Fibroblast of upper back skin (primary cell): ENCODE results near the gene QPCTL.
"Not testable (repeated sequence)": the region's sequence is repeated elsewhere in the genome, so short reads cannot be mapped to it uniquely, and the experiment has no call there.

ENCODE experiments used
- DNase-seq: peaks from one replicate; pipeline ENCODE4 v3.0.0-alpha.2; 2013

The QPCTL gene

DNA sequence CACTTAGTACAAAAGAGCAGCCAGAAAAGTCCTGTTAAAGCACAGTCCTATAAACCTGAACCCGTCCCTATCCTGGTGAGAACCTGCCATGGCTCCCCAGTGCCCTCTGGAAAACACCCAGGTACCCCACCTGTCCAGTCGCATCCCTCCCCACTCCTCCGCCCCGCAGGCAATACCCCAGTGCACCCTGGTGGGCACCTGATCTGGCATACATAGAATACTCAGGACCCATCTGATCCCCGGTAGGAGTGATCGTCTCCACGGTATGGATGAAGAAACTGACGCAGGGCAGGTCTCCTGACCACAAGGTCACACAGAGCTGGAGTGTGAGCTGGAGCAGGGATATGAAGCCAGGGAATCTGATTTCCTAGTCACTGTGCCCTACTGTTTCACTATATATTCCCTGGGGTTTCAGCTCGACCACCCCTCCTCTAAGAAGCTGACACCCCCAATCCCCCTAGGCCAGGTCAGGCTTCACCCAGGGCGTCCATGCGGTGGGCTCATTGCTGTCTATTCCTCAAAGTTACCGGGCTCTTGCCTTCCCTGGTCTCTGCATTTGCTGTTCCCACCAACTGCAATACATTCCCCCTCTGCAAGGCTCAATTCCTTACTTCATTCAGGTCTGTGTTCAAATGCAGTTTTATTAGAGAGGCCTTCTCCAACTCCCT lies 25.7 kb downstream of the QPCTL start:
- no peak for DNase-seq

DNA sequence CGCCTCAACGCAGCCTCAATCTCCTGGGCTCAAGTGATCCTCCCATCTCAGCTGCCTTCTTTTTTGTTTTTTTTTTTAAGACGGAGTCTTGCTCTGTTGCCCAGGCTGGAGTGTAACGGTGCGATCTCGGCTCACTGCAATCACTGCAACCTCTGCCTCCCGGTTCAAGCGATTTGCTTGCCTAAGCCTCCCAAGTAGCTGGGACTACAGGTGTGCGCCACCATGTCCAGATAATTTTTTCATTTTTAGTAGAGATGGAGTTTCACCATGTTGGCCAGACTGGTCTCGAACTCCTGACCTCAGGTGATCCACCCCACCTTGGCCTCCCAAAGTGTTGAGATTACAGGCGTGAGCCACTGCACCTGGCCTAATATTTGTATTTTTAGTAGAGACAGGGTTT lies 27.6 kb downstream of the QPCTL start:
- not testable (repeated sequence) for DNase-seq

DNA sequence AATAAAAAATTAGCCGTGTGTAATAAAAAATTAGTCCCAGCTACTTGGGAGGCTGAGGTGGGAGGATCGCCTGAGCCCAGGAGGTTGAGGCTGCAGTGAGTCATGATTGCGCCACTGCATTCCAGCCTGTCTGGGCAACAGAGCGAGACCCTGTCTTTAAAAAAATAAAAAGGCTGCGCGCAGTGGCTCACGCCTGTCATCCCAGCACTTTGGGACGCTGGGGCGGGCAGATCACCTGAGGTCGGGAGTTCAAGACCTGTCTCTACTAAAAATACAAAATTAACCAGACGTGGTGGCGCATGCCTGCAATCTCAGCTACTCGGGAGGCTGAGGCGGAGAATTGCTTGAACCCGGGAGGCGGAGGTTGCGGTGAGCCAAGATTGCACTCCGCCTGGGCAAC lies 36.2 kb downstream of the QPCTL start:
- DNase-seq = not testable (repeated sequence)

DNA sequence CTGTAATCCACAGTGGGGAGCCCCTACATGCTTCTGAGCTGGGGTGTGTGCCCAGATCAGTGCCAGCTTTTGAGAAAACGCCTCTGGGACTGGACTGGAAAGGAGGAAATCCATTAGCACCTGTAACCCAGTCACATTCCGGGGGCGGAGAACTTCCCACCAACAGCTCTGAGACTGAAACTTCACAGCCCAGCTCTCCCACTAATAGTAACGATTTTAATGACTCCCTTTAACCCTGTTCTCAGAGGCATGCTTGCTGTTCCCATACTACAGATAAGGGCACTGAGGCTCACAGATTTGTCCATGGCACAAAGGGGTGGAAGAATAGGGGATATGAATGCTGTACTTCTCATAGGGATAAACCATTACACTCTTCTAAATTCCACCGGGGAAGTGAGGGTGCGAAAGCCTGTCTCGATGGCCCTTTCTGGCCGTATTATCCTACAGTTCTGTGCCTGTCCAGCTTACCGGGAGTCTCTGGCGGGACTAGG lies 37.4 kb downstream of the QPCTL start:
- DNase-seq = no peak

DNA sequence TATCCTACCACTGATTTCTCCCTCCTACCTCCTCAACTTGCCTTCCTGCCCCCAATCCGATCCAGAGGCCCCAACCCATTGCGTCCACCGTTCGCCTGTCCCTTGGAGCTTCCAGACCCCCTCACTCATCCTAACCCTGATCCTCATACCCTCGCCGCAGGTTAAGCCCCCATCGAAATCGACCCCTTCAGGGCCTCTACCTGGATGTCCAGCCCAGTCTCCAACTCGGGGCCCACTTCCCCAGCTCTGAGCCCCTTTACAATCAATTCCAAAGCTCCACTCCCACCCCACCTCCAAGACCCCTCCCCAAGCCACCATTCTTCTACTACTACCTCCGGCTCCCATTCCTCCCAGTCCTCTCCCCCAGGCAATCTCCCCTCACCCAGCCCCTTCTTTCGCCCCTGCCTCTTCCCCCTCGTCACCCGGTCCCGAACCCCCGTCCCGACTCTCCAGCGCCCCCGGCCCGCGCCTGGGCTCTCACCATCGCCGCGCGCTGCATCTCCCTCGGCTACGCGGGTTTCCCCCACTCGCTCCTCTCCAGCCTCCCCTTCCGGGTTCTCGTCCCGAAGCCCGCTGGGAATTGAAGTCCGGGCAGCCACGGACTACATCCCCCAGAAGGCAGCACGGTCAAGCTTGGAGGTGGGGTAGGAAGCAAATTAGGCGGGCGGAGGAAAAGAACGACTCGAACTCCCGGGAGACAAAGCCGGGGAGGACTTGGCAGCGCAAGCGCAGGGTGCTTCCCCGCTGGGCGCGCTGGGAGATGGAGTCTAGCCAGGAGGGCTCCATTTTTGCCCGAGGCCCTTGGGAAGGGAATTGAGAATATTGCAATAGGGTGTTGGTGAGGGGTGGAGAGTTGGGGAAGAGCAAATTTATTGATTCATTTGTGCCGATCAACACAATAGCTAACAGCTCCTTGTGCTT lies 38.2 kb downstream of the QPCTL start, which contains the start of gene FBXO46:
TSS of gene FBXO46 (minus strand) at position 529 of the 921 bp plus-strand sequence. CDS start 17,401 bp downstream, outside the sequence.
- peak; percentile 99 for DNase-seq

DNA sequence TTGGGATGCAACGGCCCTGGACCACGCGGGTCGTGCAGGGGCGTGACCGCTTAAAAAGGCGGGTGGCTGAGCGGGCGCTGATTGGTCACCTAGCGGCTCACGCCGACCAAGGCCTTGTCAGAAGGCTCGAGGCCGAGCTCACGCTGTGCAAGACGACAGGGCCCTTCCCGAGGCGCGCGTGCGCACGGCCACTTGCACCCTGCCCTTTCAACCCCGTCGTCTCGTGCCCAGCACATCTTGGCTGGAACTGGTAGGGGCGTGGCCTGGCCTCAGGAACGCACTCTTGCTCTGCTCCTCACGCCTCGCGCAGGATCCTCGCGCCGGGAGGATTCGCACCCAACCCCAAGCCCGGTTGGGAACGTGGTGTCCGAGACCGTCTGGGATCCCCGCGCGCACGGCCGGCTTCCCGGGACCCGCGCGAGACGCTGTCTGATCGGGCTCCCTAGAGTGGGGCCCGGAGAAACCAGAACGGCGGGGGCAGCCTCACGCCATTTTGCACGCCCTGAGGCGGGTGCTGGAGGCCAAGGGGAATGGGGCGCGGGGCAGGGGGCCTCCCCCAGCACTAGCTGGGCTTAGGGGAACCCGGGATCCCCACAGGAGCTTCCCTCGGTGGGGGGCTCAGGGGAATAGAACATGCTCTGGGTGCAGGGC lies 40.8 kb downstream of the QPCTL start, which contains the start of gene MEIOSIN:
TSS of gene MEIOSIN (plus strand) at position 280 of the 651 bp plus-strand sequence. CDS start 1,938 bp downstream, outside the sequence.
- no peak for DNase-seq

DNA sequence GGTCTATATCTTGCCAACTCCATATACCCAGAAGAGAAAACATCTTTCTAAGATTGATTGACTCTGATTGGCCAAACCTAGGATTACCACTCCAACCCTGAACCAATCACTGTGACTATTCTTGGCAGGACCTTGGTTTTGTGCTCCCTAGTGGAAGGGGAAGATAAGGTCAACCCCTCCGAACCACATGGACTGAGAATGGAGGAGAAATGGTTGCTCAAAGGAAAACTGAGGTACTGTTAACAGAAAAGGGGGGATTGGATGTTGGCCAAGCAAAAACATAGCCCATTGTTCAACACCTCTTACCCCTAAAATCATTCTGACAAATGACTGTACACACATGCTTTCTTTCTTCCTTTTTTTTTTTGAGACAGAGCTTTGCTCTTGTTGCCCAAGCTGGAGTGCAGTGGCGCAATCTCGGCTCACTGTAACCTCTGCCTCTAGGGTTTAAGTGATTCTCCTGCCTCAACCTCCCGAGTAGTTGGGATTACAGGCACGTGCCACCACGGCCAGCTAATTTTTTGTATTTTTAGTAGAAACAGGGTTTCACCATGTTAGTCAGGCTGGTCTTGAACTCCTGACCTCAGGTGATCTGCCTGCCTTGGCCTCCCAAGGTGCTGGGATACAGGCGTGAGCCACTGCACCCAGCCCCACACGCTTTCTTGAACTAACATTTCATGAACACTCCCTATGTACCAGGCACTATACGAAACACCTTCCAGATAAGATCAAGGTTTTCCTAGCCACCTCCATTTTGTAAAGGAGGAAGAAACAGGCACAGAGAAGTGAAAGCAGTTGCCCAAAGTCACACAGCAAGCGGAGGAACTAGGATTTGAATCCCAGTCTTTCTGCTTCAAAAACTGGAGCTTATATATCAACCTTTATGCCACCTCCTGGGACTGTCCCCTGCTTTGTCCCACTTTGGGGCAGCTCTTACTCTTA lies 47.3 kb downstream of the QPCTL start:
- no peak for DNase-seq

DNA sequence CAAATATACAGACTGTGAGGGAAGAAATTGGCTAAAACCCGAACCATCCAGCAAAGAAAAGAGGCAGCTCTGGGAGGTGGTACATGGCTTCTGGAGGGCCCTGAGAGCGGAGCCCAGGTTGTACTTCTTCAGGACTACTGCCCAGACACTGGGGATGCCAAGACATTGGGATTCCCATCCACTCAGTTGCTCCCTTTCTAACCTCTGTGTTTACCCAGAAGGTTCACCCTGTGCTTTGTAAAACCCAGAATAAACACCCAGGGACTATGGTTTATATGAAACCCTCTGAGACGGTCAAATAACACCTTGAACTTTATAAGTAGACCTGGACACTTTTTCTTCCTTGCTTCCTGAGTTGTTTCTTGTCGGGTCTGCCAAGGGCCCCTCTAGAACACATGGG lies 50.5 kb downstream of the QPCTL start:
- DNase-seq = no peak

DNA sequence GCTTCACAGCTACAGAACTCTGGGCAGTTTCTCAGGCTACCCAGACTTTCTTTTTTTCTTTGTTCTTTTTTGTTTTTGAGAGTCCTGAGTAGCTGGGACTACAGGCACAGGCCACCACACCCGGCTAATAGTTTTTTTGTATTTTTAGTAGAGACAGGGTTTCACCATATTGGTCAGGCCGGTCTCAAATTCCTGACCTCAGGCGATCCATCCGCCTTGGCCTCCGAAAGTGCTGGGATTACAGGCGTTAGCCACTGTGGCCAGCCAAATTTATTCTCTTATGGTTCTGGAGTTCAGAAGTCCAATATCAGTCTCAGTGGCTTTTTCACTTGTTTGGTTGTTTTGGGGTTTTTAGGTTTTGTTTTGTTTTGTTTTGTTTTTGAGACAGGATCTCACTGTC lies 53.1 kb downstream of the QPCTL start:
- DNase-seq = no peak

DNA sequence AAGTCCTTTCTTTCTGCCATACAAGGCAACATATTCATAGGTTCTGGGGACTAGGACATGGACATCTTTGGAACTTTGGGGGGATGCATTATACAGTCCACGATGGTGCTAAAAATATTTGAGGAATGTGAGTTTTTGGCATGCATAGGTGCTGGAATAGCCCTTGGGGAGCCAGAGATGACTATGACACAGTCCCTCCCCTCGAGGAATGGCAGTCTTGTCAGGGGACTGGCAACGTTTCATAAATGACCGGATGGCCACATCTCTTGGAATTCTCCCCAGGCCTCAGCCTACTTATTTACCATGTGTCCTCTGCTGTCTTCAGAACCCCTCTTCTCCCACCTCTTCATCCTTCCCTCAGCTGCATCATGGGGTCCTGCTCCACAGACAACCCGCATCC lies 54.4 kb downstream of the QPCTL start:
- peak; percentile 17 for DNase-seq

DNA sequence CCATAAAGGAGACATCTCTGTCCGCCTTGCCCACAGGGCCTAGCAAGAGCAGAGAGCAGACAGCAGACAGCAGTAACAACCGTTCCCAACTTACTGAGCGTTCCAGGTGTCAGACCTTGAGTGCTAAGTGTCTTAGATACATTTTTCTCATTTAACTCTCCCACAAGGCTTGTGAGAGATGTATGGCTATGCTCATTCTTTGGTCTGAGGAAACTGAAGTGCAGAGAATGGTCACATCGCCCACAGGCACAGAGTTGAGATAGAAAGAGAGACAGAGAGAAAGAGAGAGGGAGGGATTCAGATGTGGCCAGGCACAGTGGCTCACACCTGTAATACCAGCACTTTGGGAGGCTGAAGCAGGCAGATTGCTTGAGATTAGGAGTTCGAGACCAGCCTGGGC lies 55.0 kb downstream of the QPCTL start:
- no peak for DNase-seq

DNA sequence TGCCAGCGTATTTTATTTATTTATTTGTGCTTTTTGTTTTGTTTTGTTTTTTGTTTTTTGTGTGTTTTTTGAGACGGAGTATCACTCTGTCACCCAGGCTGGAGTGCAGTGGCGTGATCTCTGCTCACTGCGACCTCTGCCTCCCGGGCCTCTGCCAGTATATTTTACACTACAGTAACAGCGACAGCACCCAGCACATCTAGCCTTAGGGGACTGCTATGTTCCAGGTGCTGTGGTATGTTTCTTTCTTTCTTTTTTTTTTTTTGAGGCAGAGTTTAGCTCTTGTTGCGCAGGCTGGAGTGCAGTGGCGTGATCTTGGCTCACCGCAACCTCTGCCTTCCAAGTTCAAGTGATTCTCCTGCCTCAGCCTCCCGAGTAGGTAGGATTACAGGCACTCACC lies 59.0 kb downstream of the QPCTL start:
- DNase-seq = not testable (repeated sequence)

DNA sequence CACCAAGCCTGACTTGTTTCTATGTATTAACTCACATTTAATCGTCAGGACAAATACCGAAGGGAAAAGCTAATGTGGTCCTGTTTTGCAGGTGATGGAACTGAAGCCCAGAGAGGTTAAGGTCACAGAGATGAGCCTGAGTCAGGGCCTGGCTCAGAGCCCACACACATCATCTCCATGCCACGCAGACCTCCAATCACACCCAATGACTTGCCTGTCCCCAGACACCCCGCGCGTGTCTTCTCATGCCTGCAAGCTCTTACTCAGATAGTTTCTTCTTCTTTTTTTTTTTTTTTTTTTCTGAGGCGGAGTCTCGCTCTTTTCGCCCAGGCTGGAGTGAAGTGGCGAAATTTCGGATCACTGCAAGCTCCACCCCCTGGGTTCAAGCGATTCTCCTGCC lies 60.2 kb downstream of the QPCTL start:
- no peak for DNase-seq

DNA sequence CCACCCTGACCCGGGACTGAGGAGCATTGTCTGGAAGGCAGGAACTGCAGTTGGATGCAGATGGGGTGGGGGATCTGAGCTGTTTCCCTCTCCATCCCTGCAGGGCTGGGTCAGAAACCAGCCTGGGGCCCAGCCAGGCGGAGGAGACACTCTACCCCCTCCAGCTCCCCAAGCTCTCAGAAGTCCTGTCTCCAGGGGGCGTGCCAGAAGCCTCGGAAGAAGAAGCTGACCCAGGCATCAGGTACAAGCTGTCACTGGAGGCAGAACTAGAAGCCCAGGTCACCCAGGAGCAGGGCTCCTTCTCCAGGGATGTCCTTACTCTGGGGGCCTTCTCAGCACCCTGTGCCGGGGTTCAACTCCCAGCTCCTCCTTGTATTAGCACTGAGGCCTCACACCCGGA lies 61.1 kb downstream of the QPCTL start:
- no peak for DNase-seq
